Keratinocyte (primary cell): ENCODE results near the gene KIDINS220. TPM values are rescaled to one million over a fixed set of nuclear protein-coding genes. Genes with fewer than 3 reads are reported as not detected.
A peak's percentile ranks its signal among the peaks of the same experiment; 100 is the strongest.

Experiments
- DNase-seq: peaks from one replicate; pipeline ENCODE4 v3.0.0-alpha.2; 2011; ENCODE audit warnings: low read depth, missing footprints, low spot score
- FAIRE-seq: peaks from 2 replicates; lab custom pipeline; 2011; peaks lifted over from hg19 to GRCh38; lab: Jason Lieb, UNC
- H2AFZ ChIP-seq: 2 replicates; pipeline ENCODE4 v1.6.0; 2012; ENCODE audit warnings: low read length, control low read depth, inconsistent platforms; ENCODE audit not compliant: control insufficient read depth
- H3K27ac ChIP-seq: 2 replicates; pipeline ENCODE4 v1.5.1; 2011; ENCODE audit warnings: low read length; ENCODE audit not compliant: control insufficient read depth, insufficient read depth
- H3K27me3 ChIP-seq: 3 replicates; pipeline ENCODE4 v1.6.0; 2011; ENCODE audit warnings: low read length; ENCODE audit not compliant: control insufficient read depth, insufficient read depth; ENCODE audit errors: extremely low read depth
- H3K36me3 ChIP-seq, 2 experiments: 2 replicates in 1 of 2; 3 replicates in 1 of 2; pipeline ENCODE4 v1.5.1; 2011; ENCODE audit warnings: low read length in 2 of 2, mild to moderate bottlenecking in 1 of 2; ENCODE audit not compliant: control insufficient read depth in 2 of 2, insufficient read depth in 2 of 2; ENCODE audit errors: extremely low read depth in 1 of 2
- H3K4me1 ChIP-seq: 3 replicates; pipeline ENCODE4 v1.5.1; 2011; ENCODE audit warnings: low read length; ENCODE audit not compliant: control insufficient read depth, insufficient read depth; ENCODE audit errors: extremely low read depth
- H3K4me2 ChIP-seq: 3 replicates; pipeline ENCODE4 v1.6.0; 2011; ENCODE audit warnings: low read depth, low read length; ENCODE audit not compliant: control insufficient read depth, insufficient read depth; ENCODE audit errors: extremely low read depth
- H3K4me3 ChIP-seq, 3 experiments: fragments of 200-600 bp in 1 of 3; sonication (generic) in 1 of 3; 2 replicates in 2 of 3; 3 replicates in 1 of 3; pipeline ENCODE4 v1.5.1; 2011 to 2016; ENCODE audit warnings: low read length in 3 of 3, mild to moderate bottlenecking in 3 of 3, control low read depth in 2 of 3, inconsistent platforms in 1 of 3, low read depth in 1 of 3, mixed read lengths in 1 of 3, mixed run types in 1 of 3, moderate library complexity in 1 of 3; ENCODE audit not compliant: control insufficient read depth in 2 of 3, insufficient read depth in 2 of 3; ENCODE audit errors: extremely low read depth in 1 of 3
- H3K79me2 ChIP-seq: 2 replicates; pipeline ENCODE4 v1.6.0; 2012; ENCODE audit warnings: low read length; ENCODE audit not compliant: control insufficient read depth, insufficient read depth
- H3K9ac ChIP-seq: 3 replicates; pipeline ENCODE4 v1.6.0; 2011; ENCODE audit warnings: low read length; ENCODE audit not compliant: control insufficient read depth, insufficient read depth; ENCODE audit errors: extremely low read depth
- H3K9me1 ChIP-seq: 3 replicates; pipeline ENCODE4 v1.6.0; 2011; ENCODE audit warnings: low read length; ENCODE audit not compliant: control insufficient read depth, insufficient read depth; ENCODE audit errors: extremely low read depth
- H3K9me3 ChIP-seq: 2 replicates; pipeline ENCODE4 v1.5.1; 2012; ENCODE audit warnings: low read depth, low read length; ENCODE audit not compliant: control insufficient read depth
- H4K20me1 ChIP-seq: 3 replicates; pipeline ENCODE4 v1.6.0; 2011; ENCODE audit warnings: low read length; ENCODE audit not compliant: control insufficient read depth, insufficient read depth; ENCODE audit errors: extremely low read depth
- EZH2 ChIP-seq: IDR thresholded peaks from one replicate; pipeline ENCODE4 v1.6.1; 2012; ENCODE audit warnings: inconsistent platforms, mild to moderate bottlenecking, low read length, moderate library complexity
- dilution Hi-C: fragments of 300-500 bp; cut with MboI; formaldehyde crosslinking; loops from one replicate; pipeline ENCODE4 v1.7.0; 2020; ENCODE audit warnings: low sequenced_read_pairs; ENCODE audit not compliant: extremely low pct_ligation_motif_present
- polyA plus RNA-seq, 5 experiments: library from polyadenylated mRNA; depleted of rRNA in 3 of 5; stranded (reverse) in 3 of 5; stranded (forward) in 1 of 5; unstranded in 1 of 5; fragments of >200 nt; gene quantifications; 1 replicate in 1 of 5; 2 replicates in 3 of 5; 3 replicates in 1 of 5; pipeline versions ENCODE4 v1.2.1 to v1.2.3, GENCODE V29; 2011 to 2012; ENCODE audit warnings: missing spikeins in 2 of 5, low read depth in 1 of 5, low replicate concordance in 1 of 5
- TF ChIP-seq, protein P1 (sequence below), 3 experiments: IDR thresholded peaks in 1 of 3; conservative IDR thresholded peaks in 1 of 3; optimal IDR thresholded peaks in 1 of 3; 2 replicates in 2 of 3; 3 replicates in 1 of 3; pipeline versions ENCODE3 to v1.5.1; 2011; ENCODE audit warnings: low read length in 3 of 3, mild to moderate bottlenecking in 3 of 3, moderate library complexity in 2 of 3, control low read depth in 1 of 3, inconsistent platforms in 1 of 3; ENCODE audit not compliant: insufficient read depth in 2 of 3; ENCODE audit errors: extremely low read depth in 1 of 3

The KIDINS220 gene
- polyA plus RNA-seq, 1 donor (not counting 4 experiments of a cell fraction or from before 2014, with no cell fraction given) = 28.8 TPM

DNA sequence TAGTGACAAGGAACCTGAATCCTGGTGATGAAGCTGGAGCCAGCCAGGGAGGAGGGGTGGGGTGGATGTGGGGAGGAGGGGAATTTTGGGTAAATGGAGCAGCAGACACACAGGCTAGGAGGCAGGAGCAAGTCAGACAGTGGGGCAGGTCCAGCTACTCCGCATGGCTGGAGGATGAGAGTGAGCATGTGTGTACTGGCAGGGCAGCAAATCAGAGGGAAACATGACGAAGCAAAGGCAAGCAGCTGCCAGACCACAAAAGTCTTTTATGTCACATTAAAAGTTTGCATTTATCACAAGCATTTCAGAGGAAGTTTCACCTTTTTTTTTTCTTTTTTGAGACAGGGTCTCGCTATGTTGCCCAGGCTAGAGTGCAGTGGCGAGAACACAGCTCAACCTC, 11.9 kb upstream of the KIDINS220 start:
- peaks cover 12% of the 10 kb centered on the region for H3K4me1 ChIP-seq
- dilution Hi-C loops = no loop called here
- H2AFZ ChIP-seq = no peak overlapping the region
- H3K27ac ChIP-seq = peak overlapping the region; percentile 15
- DNase-seq = peak; percentile 36
- H3K36me3 ChIP-seq = no peaks in the 10 kb centered on the region
- no peaks in the 10 kb centered on the region for H3K79me2 ChIP-seq
- H3K27me3 ChIP-seq = no peaks in the 10 kb centered on the region
- FAIRE-seq = peak; percentile 73
- peaks cover 2% of the 10 kb centered on the region for H3K9me1 ChIP-seq
- no peak for TF ChIP-seq EZH2
- TF ChIP-seq, protein P1, sequence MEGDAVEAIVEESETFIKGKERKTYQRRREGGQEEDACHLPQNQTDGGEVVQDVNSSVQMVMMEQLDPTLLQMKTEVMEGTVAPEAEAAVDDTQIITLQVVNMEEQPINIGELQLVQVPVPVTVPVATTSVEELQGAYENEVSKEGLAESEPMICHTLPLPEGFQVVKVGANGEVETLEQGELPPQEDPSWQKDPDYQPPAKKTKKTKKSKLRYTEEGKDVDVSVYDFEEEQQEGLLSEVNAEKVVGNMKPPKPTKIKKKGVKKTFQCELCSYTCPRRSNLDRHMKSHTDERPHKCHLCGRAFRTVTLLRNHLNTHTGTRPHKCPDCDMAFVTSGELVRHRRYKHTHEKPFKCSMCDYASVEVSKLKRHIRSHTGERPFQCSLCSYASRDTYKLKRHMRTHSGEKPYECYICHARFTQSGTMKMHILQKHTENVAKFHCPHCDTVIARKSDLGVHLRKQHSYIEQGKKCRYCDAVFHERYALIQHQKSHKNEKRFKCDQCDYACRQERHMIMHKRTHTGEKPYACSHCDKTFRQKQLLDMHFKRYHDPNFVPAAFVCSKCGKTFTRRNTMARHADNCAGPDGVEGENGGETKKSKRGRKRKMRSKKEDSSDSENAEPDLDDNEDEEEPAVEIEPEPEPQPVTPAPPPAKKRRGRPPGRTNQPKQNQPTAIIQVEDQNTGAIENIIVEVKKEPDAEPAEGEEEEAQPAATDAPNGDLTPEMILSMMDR (optimal IDR thresholded peaks at IDR 0.05 in 1 of 3, IDR thresholded peaks at IDR 0.05 in 1 of 3, conservative IDR thresholded peaks at IDR 0.05 in 1 of 3; ENCODE audit: extremely low read depth in 1 of 3, insufficient read depth in 2 of 3, low read length in 3 of 3) = no peak
- H4K20me1 ChIP-seq = no peaks in the 10 kb centered on the region
- no peak overlapping the region for H3K4me2 ChIP-seq
- H3K9ac ChIP-seq = no peak overlapping the region
- H3K4me3 ChIP-seq = no peak overlapping the region
- H3K9me3 ChIP-seq = no peaks in the 10 kb centered on the region

- Histone ChIP-seq H3K27me3 (no peaks in the 10 kb centered on the region), H3K4me3 (no peak overlapping the region), H3K9me1 (peaks cover 2% of the 10 kb centered on the region), H4K20me1 (no peaks in the 10 kb centered on the region), H2AFZ (no peak overlapping the region), H3K36me3 (no peaks in the 10 kb centered on the region), H3K4me1 (peaks cover 12% of the 10 kb centered on the region), H3K9ac (no peak overlapping the region), H3K4me2 (no peak overlapping the region), H3K79me2 (no peaks in the 10 kb centered on the region), H3K9me3 (no peaks in the 10 kb centered on the region), H3K27ac (no peak overlapping the region)
- FAIRE-seq (no peak), DNase-seq (no peak)
- no peak for TF ChIP-seq EZH2
- TF ChIP-seq, protein P1 (optimal IDR thresholded peaks at IDR 0.05 in 1 of 3, IDR thresholded peaks at IDR 0.05 in 1 of 3, conservative IDR thresholded peaks at IDR 0.05 in 1 of 3; ENCODE audit: extremely low read depth in 1 of 3, insufficient read depth in 2 of 3, low read length in 3 of 3) = no peak
- dilution Hi-C loops = no loop called here
Measured at GRCh38 chr2:8848328-8849100, 11.1 kb upstream of the KIDINS220 start.
